Activated naive CD4-positive, alpha-beta T cell treated with anti-CD3 and anti-CD28 coated beads for 36 hours (primary cell): Measurements from ENCODE around the gene ENOX2. TPM values are rescaled to one million over a fixed set of nuclear protein-coding genes. Genes with fewer than 3 reads are reported as not detected.

Experiments
- CTCF ChIA-PET: fragments of 350-600 bp; sonication (Branson Sonifier 250); formaldehyde crosslinking; loops from one replicate; lab custom pipeline; 2021; ENCODE audit warnings: antibody characterized with exemption; lab: Charles Lee
- DNase-seq: peaks from one replicate; pipeline ENCODE4 v3.0.0-alpha.2; 2020
- H3K27ac Mint-ChIP-seq: one replicate; pipeline ENCODE4 v1.8.0; 2021; ENCODE audit warnings: mild to moderate bottlenecking, mixed read lengths
- H3K27me3 Mint-ChIP-seq: one replicate; pipeline ENCODE4 v1.8.0; 2021; ENCODE audit warnings: low read depth, mixed read lengths
- H3K36me3 Mint-ChIP-seq: one replicate; pipeline ENCODE4 v1.8.0; 2021; ENCODE audit warnings: low read depth, mixed read lengths
- H3K4me1 Mint-ChIP-seq: one replicate; pipeline ENCODE4 v1.8.0; 2021; ENCODE audit warnings: low read depth, mixed read lengths
- H3K4me3 Mint-ChIP-seq: one replicate; pipeline ENCODE4 v1.8.0; 2021; ENCODE audit warnings: mild to moderate bottlenecking, moderate library complexity, mixed read lengths
- H3K9me3 Mint-ChIP-seq: one replicate; pipeline ENCODE4 v1.8.0; 2021; ENCODE audit warnings: mixed read lengths
- intact Hi-C: fragments of 100-400 bp; cut with micrococcal nuclease; formaldehyde crosslinking; loops from one replicate; pipeline ENCODE4 v1.15.1; 2023
- total RNA-seq, 2 experiments: library from RNA; stranded (reverse); gene quantifications; one replicate each; pipeline ENCODE4 v1.2.3, GENCODE V29; 2021

The ENOX2 gene
- total RNA-seq, 2 experiments from 2014 or later = 8.7 to 9.7 TPM

GRCh38 chrX:130771230-130771629, 131.8 kb downstream of the ENOX2 start:
- Mint-ChIP-seq H3K36me3 (peaks cover 7% of the 10 kb centered on the region), H3K4me3 (no peak overlapping the region), H3K27ac (no peak overlapping the region), H3K9me3 (no peaks in the 10 kb centered on the region), H3K4me1 (peaks cover 6% of the 10 kb centered on the region), H3K27me3 (no peaks in the 10 kb centered on the region)
- intact Hi-C loops = no loop called here
- CTCF ChIA-PET = no interaction called here
- no peak for DNase-seq

GRCh38 chrX:130770615-130771014, 132.4 kb downstream of the ENOX2 start:
- intact Hi-C loops = no loop called here
- CTCF ChIA-PET = no interaction called here
- H3K36me3 Mint-ChIP-seq = peaks cover 6% of the 10 kb centered on the region
- no peak for DNase-seq
- H3K27me3 Mint-ChIP-seq = no peaks in the 10 kb centered on the region
- H3K4me1 Mint-ChIP-seq = peaks cover 6% of the 10 kb centered on the region
- H3K9me3 Mint-ChIP-seq = no peaks in the 10 kb centered on the region
- no peak overlapping the region for H3K4me3 Mint-ChIP-seq
- no peak overlapping the region for H3K27ac Mint-ChIP-seq

- CTCF ChIA-PET = no interaction called here
- intact Hi-C loops = no loop called here
- Mint-ChIP-seq H3K36me3 (peaks cover 6% of the 10 kb centered on the region), H3K27me3 (no peaks in the 10 kb centered on the region), H3K9me3 (no peaks in the 10 kb centered on the region), H3K4me1 (peaks cover 6% of the 10 kb centered on the region), H3K4me3 (no peak overlapping the region), H3K27ac (no peak overlapping the region)
- no peak for DNase-seq
Measured at GRCh38 chrX:130769835-130770234, 133.2 kb downstream of the ENOX2 start.

GRCh38 chrX:130758072-130758471, 144.9 kb downstream of the ENOX2 start:
- no peak overlapping the region for H3K27ac Mint-ChIP-seq
- H3K27me3 Mint-ChIP-seq = no peaks in the 10 kb centered on the region
- DNase-seq = no peak
- no peak overlapping the region for H3K4me3 Mint-ChIP-seq
- intact Hi-C loops = no loop called here
- CTCF ChIA-PET = no interaction called here
- peaks cover 2% of the 10 kb centered on the region for H3K9me3 Mint-ChIP-seq
- no peaks in the 10 kb centered on the region for H3K36me3 Mint-ChIP-seq
- no peaks in the 10 kb centered on the region for H3K4me1 Mint-ChIP-seq

GRCh38 chrX:130756233-130756632, 146.8 kb downstream of the ENOX2 start:
- H3K4me3 Mint-ChIP-seq = no peak overlapping the region
- DNase-seq = no peak
- H3K27ac Mint-ChIP-seq = no peak overlapping the region
- H3K36me3 Mint-ChIP-seq = no peaks in the 10 kb centered on the region
- intact Hi-C loops = no loop called here
- H3K27me3 Mint-ChIP-seq = no peaks in the 10 kb centered on the region
- H3K9me3 Mint-ChIP-seq = peaks cover 2% of the 10 kb centered on the region
- CTCF ChIA-PET = no interaction called here
- H3K4me1 Mint-ChIP-seq = no peaks in the 10 kb centered on the region

GRCh38 chrX:130754353-130754752, 148.7 kb downstream of the ENOX2 start:
- Mint-ChIP-seq H3K36me3 (no peaks in the 10 kb centered on the region), H3K27ac (no peak overlapping the region), H3K4me1 (no peaks in the 10 kb centered on the region), H3K9me3 (peaks cover 2% of the 10 kb centered on the region), H3K4me3 (no peak overlapping the region), H3K27me3 (no peaks in the 10 kb centered on the region)
- intact Hi-C loops = no loop called here
- DNase-seq = no peak
- CTCF ChIA-PET = no interaction called here

- intact Hi-C loops = no loop called here
- DNase-seq = no peak
- Mint-ChIP-seq H3K36me3 (no peaks in the 10 kb centered on the region), H3K27ac (no peak overlapping the region), H3K9me3 (no peaks in the 10 kb centered on the region), H3K27me3 (no peaks in the 10 kb centered on the region), H3K4me3 (no peak overlapping the region), H3K4me1 (no peaks in the 10 kb centered on the region)
- CTCF ChIA-PET = interaction anchor here (0.6 kb wide), 1 partner anchor 353 kb away, joined by 5 read pairs; no protein-coding TSS in a partner anchor
Measured at GRCh38 chrX:130746709-130747342, 156.2 kb downstream of the ENOX2 start.

GRCh38 chrX:130746077-130746476, 156.9 kb downstream of the ENOX2 start:
- Mint-ChIP-seq H3K36me3 (no peaks in the 10 kb centered on the region), H3K9me3 (no peaks in the 10 kb centered on the region), H3K4me3 (no peak overlapping the region), H3K27ac (no peak overlapping the region), H3K27me3 (no peaks in the 10 kb centered on the region), H3K4me1 (no peaks in the 10 kb centered on the region)
- intact Hi-C loops = no loop called here
- CTCF ChIA-PET = interaction anchor here (0.8 kb wide), 1 partner anchor 20 kb away, joined by 3 read pairs; no protein-coding TSS in a partner anchor
- no peak for DNase-seq

GRCh38 chrX:130741584-130741983, 161.4 kb downstream of the ENOX2 start:
- no peak for DNase-seq
- H3K4me1 Mint-ChIP-seq = no peaks in the 10 kb centered on the region
- H3K27ac Mint-ChIP-seq = no peak overlapping the region
- H3K9me3 Mint-ChIP-seq = no peaks in the 10 kb centered on the region
- peaks cover 1% of the 10 kb centered on the region for H3K36me3 Mint-ChIP-seq
- H3K27me3 Mint-ChIP-seq = no peaks in the 10 kb centered on the region
- no peak overlapping the region for H3K4me3 Mint-ChIP-seq
- intact Hi-C loops = no loop called here
- CTCF ChIA-PET = no interaction called here

GRCh38 chrX:130741151-130741550, 161.9 kb downstream of the ENOX2 start:
- H3K27me3 Mint-ChIP-seq = no peaks in the 10 kb centered on the region
- H3K36me3 Mint-ChIP-seq = peaks cover 1% of the 10 kb centered on the region
- CTCF ChIA-PET = no interaction called here
- no peak overlapping the region for H3K27ac Mint-ChIP-seq
- no peak overlapping the region for H3K4me3 Mint-ChIP-seq
- intact Hi-C loops = no loop called here
- H3K4me1 Mint-ChIP-seq = no peaks in the 10 kb centered on the region
- DNase-seq = no peak
- no peaks in the 10 kb centered on the region for H3K9me3 Mint-ChIP-seq

- intact Hi-C loops = no loop called here
Measured at GRCh38 chrX:130738638-130739195, 164.3 kb downstream of the ENOX2 start.

GRCh38 chrX:130734713-130735112, 168.3 kb downstream of the ENOX2 start:
- no peak overlapping the region for H3K4me3 Mint-ChIP-seq

More at GRCh38 chrX:130738638-130739195, 164.3 kb downstream of the ENOX2 start:
- H3K4me1 Mint-ChIP-seq = no peaks in the 10 kb centered on the region
- peaks cover 3% of the 10 kb centered on the region for H3K36me3 Mint-ChIP-seq
- no peaks in the 10 kb centered on the region for H3K9me3 Mint-ChIP-seq
- DNase-seq = no peak
- CTCF ChIA-PET = no interaction called here
- H3K4me3 Mint-ChIP-seq = no peak overlapping the region
- no peak overlapping the region for H3K27ac Mint-ChIP-seq
- no peaks in the 10 kb centered on the region for H3K27me3 Mint-ChIP-seq

GRCh38 chrX:130728208-130728607, 174.8 kb downstream of the ENOX2 start:
- intact Hi-C loops = no loop called here
- Mint-ChIP-seq H3K36me3 (peaks cover 17% of the 10 kb centered on the region), H3K4me1 (no peaks in the 10 kb centered on the region), H3K4me3 (no peak overlapping the region), H3K27ac (no peak overlapping the region), H3K27me3 (no peaks in the 10 kb centered on the region), H3K9me3 (peaks cover 9% of the 10 kb centered on the region)
- CTCF ChIA-PET = interaction anchor here (0.6 kb wide), 1 partner anchor 490 kb away, joined by 3 read pairs; no protein-coding TSS in a partner anchor
- DNase-seq = no peak

More at GRCh38 chrX:130734713-130735112, 168.3 kb downstream of the ENOX2 start:
- no peaks in the 10 kb centered on the region for H3K27me3 Mint-ChIP-seq
- CTCF ChIA-PET = no interaction called here
- peaks cover 12% of the 10 kb centered on the region for H3K36me3 Mint-ChIP-seq
- intact Hi-C loops = no loop called here
- DNase-seq = no peak
- H3K27ac Mint-ChIP-seq = no peak overlapping the region
- peaks cover 8% of the 10 kb centered on the region for H3K9me3 Mint-ChIP-seq
- no peaks in the 10 kb centered on the region for H3K4me1 Mint-ChIP-seq
